GM21367 (cell line): Measurements from ENCODE around the gene HFM1.
"Not testable (repeated sequence)": the region's sequence is repeated elsewhere in the genome, so short reads cannot be mapped to it uniquely, and the experiment has no call there.

Experiments
- ATAC-seq: cut with Tn5 transposase; IDR thresholded peaks from one replicate; pipeline ENCODE4 v1.9.1; 2021; ENCODE audit not compliant: unreplicated experiment

Gene HFM1

GRCh38 chr1:91381844-91382243, 22.8 kb downstream of the HFM1 start:
- ATAC-seq = no peak

- no peak for ATAC-seq
These were observed 30.6 kb downstream of the HFM1 start for GRCh38 chr1:91374086-91374485.

- not testable (repeated sequence) for ATAC-seq
These were observed 32.4 kb downstream of the HFM1 start for GRCh38 chr1:91372230-91372629.

- ATAC-seq = no peak
These were observed 55.1 kb downstream of the HFM1 start for GRCh38 chr1:91349524-91349923.

GRCh38 chr1:91346824-91347223, 57.8 kb downstream of the HFM1 start:
- no peak for ATAC-seq

GRCh38 chr1:91345395-91346005, 59.1 kb downstream of the HFM1 start:
- ATAC-seq = no peak

GRCh38 chr1:91338501-91338900, 66.1 kb downstream of the HFM1 start:
- ATAC-seq = no peak

GRCh38 chr1:91335603-91336002, 69.0 kb downstream of the HFM1 start:
- ATAC-seq = no peak

- ATAC-seq = no peak
These were observed 69.8 kb downstream of the HFM1 start for GRCh38 chr1:91334856-91335255.

GRCh38 chr1:91325456-91325855, 79.2 kb downstream of the HFM1 start:
- ATAC-seq = no peak

GRCh38 chr1:91314643-91315042, 90.0 kb downstream of the HFM1 start:
- no peak for ATAC-seq

- ATAC-seq = no peak
These were observed 93.0 kb downstream of the HFM1 start for GRCh38 chr1:91311672-91312071.

GRCh38 chr1:91308544-91308943, 96.1 kb downstream of the HFM1 start:
- ATAC-seq = no peak

GRCh38 chr1:91307784-91308409, 96.7 kb downstream of the HFM1 start:
- no peak for ATAC-seq

GRCh38 chr1:91303165-91303564, 101.5 kb downstream of the HFM1 start:
- no peak for ATAC-seq

- not testable (repeated sequence) for ATAC-seq
These were observed 115.6 kb downstream of the HFM1 start for GRCh38 chr1:91288843-91289553.

GRCh38 chr1:91286962-91287317, 117.7 kb downstream of the HFM1 start:
- ATAC-seq = not testable (repeated sequence)

- not testable (repeated sequence) for ATAC-seq
These were observed 118.2 kb downstream of the HFM1 start for GRCh38 chr1:91286259-91286961.

GRCh38 chr1:91283421-91283726, 121.3 kb downstream of the HFM1 start:
- ATAC-seq = no peak

GRCh38 chr1:91282695-91283420, 121.8 kb downstream of the HFM1 start:
- ATAC-seq = peak; percentile 72

- ATAC-seq = no peak
These were observed 122.9 kb downstream of the HFM1 start for GRCh38 chr1:91281782-91282181.
